Tibial nerve (tissue), 4 donors: ENCODE measurements around the gene GRXCR1. TPM values are rescaled to one million over a fixed set of nuclear protein-coding genes. Genes with fewer than 3 reads are reported as not detected.

ENCODE experiments used
- DNase-seq, 2 donors: peaks; one replicate each; pipeline ENCODE4 v3.0.0-alpha.2; 2019; ENCODE audit warnings: low spot score in 2 of 2
- H3K27ac ChIP-seq, 4 donors: fragments of 200-600 bp; sonication (generic) in 3 of 4; one replicate each; pipeline ENCODE4 v1.5.1; 2017 to 2019; ENCODE audit warnings: mild to moderate bottlenecking in 1 of 4
- H3K27me3 ChIP-seq, 2 donors: fragments of 200-600 bp; sonication (generic) in 1 of 2; one replicate each; pipeline versions ENCODE4 v1.5.1 to v1.6.0; 2017 to 2019
- H3K36me3 ChIP-seq, 3 donors: fragments of 200-600 bp; sonication (generic); one replicate each; pipeline ENCODE4 v1.5.1; 2018 to 2019
- H3K4me1 ChIP-seq, 4 donors: fragments of 200-600 bp; sonication (generic) in 3 of 4; one replicate each; pipeline ENCODE4 v1.5.1; 2017 to 2019
- H3K4me3 ChIP-seq, 4 donors: fragments of 200-600 bp; sonication (generic) in 3 of 4; one replicate each; pipeline ENCODE4 v1.5.1; 2017 to 2019; ENCODE audit warnings: mild to moderate bottlenecking in 1 of 4, moderate library complexity in 1 of 4
- H3K9me3 ChIP-seq, 4 donors: fragments of 200-600 bp; sonication (generic) in 3 of 4; one replicate each; pipeline ENCODE4 v1.5.1; 2017 to 2019
- EP300 ChIP-seq, 2 donors: sonication (generic); formaldehyde crosslinking; IDR thresholded peaks; one replicate each; pipeline ENCODE4 v1.6.1; 2017; ENCODE audit warnings: antibody characterized with exemption in 2 of 2, mild to moderate bottlenecking in 1 of 2
- POLR2A ChIP-seq, 2 donors: fragments of 450-650 bp; IDR thresholded peaks; one replicate each; pipeline ENCODE4 v1.6.1; 2017; ENCODE audit warnings: antibody characterized with exemption in 2 of 2, mild to moderate bottlenecking in 2 of 2, moderate library complexity in 2 of 2
- WGBS, 2 donors: methylation state at CpG; one replicate each; pipeline ENCODE4 v1.1.5; 2018; 5-methylcytosine and 5-hydroxymethylcytosine counted together
- total RNA-seq, 4 donors: library from RNA; depleted of rRNA; stranded (reverse); fragments of >200 nt; gene quantifications; one replicate each; pipeline ENCODE4 v1.1.0, GENCODE V29; 2016
- TF ChIP-seq, protein P1 (sequence below), 5 experiments: fragments of 200-600 bp in 3 of 5; fragments of 450-650 bp in 2 of 5; sonication (generic) in 3 of 5; IDR thresholded peaks; one replicate each; pipeline ENCODE4 v1.5.1; 2016 to 2019; ENCODE audit warnings: antibody characterized with exemption in 5 of 5, mild to moderate bottlenecking in 3 of 5, moderate library complexity in 2 of 5

GRXCR1 gene
- not detected for total RNA-seq

DNA sequence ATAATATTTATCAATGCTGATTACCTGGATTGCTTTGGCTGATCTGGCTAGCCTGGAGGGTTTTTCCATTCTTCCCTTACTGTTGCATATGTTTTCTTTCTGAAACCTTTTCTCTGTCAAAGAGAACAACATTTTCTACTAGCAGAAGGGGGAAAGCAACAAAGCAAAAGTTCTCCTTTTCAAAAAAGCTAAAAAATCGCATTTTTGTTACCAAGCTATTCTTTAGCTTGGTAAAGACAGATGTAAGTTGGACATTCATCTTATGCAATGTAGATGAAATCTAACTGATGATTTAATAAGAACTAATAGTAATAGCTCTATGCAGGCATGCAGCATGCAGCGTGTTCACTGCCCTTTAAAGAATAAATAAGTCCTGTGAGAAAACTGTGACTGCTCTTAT lies at the start of gene GRXCR1:
Gene GRXCR1 (plus strand): TSS at position 301 of the 400 bp plus-strand sequence. CDS start 554 bp downstream, outside the sequence.
- Histone ChIP-seq H3K27me3 (no peaks in the 10 kb centered on the region), H3K4me3 (no peak within 1 kb of the TSS), H3K9me3 (peaks cover 0 to 12% (median 0%) of the 10 kb centered on the region in 4 donors), H3K36me3 (no peaks in the 10 kb centered on the region), H3K27ac (no peak within 1 kb of the TSS), H3K4me1 (no peaks in the 10 kb centered on the region)
- TF ChIP-seq EP300 (IDR thresholded peaks at IDR 0.05): no peak
- no peak for TF ChIP-seq POLR2A (IDR thresholded peaks at IDR 0.05)
- TF ChIP-seq, protein P1, sequence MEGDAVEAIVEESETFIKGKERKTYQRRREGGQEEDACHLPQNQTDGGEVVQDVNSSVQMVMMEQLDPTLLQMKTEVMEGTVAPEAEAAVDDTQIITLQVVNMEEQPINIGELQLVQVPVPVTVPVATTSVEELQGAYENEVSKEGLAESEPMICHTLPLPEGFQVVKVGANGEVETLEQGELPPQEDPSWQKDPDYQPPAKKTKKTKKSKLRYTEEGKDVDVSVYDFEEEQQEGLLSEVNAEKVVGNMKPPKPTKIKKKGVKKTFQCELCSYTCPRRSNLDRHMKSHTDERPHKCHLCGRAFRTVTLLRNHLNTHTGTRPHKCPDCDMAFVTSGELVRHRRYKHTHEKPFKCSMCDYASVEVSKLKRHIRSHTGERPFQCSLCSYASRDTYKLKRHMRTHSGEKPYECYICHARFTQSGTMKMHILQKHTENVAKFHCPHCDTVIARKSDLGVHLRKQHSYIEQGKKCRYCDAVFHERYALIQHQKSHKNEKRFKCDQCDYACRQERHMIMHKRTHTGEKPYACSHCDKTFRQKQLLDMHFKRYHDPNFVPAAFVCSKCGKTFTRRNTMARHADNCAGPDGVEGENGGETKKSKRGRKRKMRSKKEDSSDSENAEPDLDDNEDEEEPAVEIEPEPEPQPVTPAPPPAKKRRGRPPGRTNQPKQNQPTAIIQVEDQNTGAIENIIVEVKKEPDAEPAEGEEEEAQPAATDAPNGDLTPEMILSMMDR (IDR thresholded peaks at IDR 0.05): no peak
- WGBS, 2 donors: 77 to 84% methylated on average over 2 of the region's 2 CpGs
- no peak for DNase-seq

DNA sequence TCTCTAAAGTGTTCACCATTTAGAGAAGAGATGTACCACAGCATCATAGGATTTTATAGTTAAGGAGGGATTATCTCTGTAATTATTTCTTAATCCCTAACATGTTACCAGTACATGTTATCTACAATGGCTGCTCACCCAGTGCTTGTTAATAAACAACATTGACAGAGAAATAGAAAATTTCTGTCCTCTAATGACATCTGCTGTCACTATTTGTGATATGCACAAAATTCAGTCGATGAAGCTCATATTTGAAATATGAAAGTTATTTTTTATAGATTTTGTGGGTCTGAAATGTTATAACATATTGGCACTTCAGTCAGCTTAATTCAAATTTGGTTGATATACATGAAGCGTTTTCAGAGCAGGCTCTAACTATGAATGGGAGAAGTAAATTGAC lies 48.8 kb upstream of the GRXCR1 start:
- Histone ChIP-seq H3K9me3 (no peaks in the 10 kb centered on the region), H3K27ac (no peak overlapping the region), H3K27me3 (no peaks in the 10 kb centered on the region), H3K36me3 (no peaks in the 10 kb centered on the region), H3K4me1 (peaks cover 0 to 6% (median 0%) of the 10 kb centered on the region in 4 donors), H3K4me3 (no peak overlapping the region)
- TF ChIP-seq EP300 (IDR thresholded peaks at IDR 0.05): no peak
- TF ChIP-seq, protein P1 (IDR thresholded peaks at IDR 0.05): peak in 1 of 5 experiments; percentile 14
- DNase-seq: no peak
- 49 to 52% methylated on average over 2 of the region's 2 CpGs for WGBS, 2 donors

DNA sequence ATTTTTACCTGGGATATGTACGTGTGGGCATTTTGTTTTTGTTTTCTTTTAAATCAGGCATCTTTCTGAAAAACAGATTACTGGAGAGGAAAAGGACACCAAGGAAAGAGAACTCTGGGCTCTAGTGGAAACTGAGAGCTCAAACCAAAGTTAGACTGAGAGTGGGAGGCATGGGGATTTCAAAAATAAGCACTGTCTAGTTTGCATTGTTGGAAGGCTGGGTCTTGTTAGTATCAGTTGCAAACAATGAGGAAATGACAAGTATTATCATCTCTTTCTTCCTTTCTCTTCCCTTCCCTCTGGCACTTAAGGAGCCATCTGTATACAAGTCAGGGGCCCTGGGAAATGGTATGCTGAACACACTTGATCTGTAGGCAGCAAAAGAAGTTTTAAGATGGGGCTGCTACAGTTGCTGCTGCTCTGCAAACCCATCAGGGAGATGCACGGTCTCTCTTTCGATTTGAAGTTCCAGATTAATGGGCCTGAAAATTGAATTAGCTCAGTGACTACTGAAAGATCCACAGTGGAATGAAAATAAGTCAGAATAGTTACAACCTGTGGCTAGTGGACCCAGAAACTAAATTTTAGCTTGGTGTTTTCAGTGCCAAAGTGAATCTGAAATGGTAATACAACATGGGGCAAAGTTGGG lies 48.0 kb upstream of the GRXCR1 start:
- 57 to 71% methylated on average over 3 of the region's 3 CpGs for WGBS, 2 donors
- H3K4me3 ChIP-seq: no peak overlapping the region
- no peaks in the 10 kb centered on the region for H3K36me3 ChIP-seq
- peaks cover 0 to 7% (median under 1%) of the 10 kb centered on the region in 4 donors for H3K9me3 ChIP-seq
- no peaks in the 10 kb centered on the region for H3K27me3 ChIP-seq
- no peak for DNase-seq
- H3K27ac ChIP-seq: no peak overlapping the region
- H3K4me1 ChIP-seq: peaks cover 0 to 6% (median 0%) of the 10 kb centered on the region in 4 donors
- no peak for TF ChIP-seq POLR2A (IDR thresholded peaks at IDR 0.05)
- TF ChIP-seq EP300 (IDR thresholded peaks at IDR 0.05): no peak

DNA sequence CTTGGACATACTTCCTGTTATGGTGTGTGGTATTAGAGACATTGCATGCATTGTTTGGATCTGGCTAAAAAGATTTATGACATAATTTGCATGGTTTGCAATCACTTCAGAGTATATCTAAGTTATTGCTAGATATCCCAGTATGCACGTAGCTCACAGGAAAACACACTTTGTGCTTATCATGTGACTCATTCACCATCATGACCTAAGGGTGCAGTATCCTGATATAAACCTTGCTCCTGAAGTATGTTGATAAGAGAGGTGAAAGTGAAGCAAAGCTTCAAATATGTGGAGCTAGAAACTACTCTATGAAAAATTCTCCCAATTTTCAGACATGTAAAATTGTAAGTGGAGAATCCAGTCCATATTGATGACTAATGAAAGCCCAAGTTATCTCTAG lies 46.9 kb upstream of the GRXCR1 start:
- peaks cover 0 to 17% (median 3%) of the 10 kb centered on the region in 4 donors for H3K9me3 ChIP-seq
- TF ChIP-seq, protein P1 (IDR thresholded peaks at IDR 0.05): no peak
- TF ChIP-seq EP300 (IDR thresholded peaks at IDR 0.05) (no peak), POLR2A (IDR thresholded peaks at IDR 0.05) (no peak)
- H3K36me3 ChIP-seq: no peaks in the 10 kb centered on the region
- no peaks in the 10 kb centered on the region for H3K27me3 ChIP-seq
- peaks cover 0 to 6% (median 0%) of the 10 kb centered on the region in 4 donors for H3K4me1 ChIP-seq
- H3K27ac ChIP-seq: no peak overlapping the region
- no peak overlapping the region for H3K4me3 ChIP-seq
- WGBS, 2 donors: 26 to 32% methylated on average over 1 of the region's 1 CpG
- no peak for DNase-seq

DNA sequence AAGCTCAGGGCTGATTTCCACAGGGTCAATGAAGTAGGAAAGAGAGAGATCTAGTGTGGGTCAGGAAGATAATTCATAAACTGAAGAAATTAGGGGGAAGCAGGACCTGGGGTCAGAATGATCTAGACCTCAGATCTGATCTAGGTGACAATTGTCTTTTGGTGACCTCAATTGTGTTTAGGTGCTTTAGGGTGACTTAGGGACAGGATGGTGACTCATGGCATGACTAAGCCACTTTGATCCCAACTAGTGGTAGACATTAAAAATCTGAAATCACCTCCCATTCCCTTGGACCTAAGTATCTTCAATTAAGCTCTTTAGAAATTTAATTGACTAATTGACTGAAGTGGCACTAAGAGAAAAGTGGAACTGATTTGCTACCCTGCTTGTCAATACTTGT lies 36.7 kb upstream of the GRXCR1 start:
- DNase-seq: no peak
- TF ChIP-seq, protein P1 (IDR thresholded peaks at IDR 0.05): no peak
- no peak for TF ChIP-seq POLR2A (IDR thresholded peaks at IDR 0.05)
- no peaks in the 10 kb centered on the region for H3K36me3 ChIP-seq
- no peaks in the 10 kb centered on the region for H3K27me3 ChIP-seq
- H3K27ac ChIP-seq: no peak overlapping the region
- H3K4me3 ChIP-seq: no peak overlapping the region
- H3K9me3 ChIP-seq: peaks cover 0 to 5% (median 0%) of the 10 kb centered on the region in 4 donors
- no peaks in the 10 kb centered on the region for H3K4me1 ChIP-seq
